ENCODE results near the gene TMEM26. TPM values are rescaled to one million over a fixed set of nuclear protein-coding genes. Genes with fewer than 3 reads are reported as not detected.

TMEM26 gene
- total and polyA plus RNA-seq, 2 of the 8 experiments (the other 6 are each of a cell fraction or from before 2014, with no cell fraction given): 1.6 to 2.8 TPM

DNA sequence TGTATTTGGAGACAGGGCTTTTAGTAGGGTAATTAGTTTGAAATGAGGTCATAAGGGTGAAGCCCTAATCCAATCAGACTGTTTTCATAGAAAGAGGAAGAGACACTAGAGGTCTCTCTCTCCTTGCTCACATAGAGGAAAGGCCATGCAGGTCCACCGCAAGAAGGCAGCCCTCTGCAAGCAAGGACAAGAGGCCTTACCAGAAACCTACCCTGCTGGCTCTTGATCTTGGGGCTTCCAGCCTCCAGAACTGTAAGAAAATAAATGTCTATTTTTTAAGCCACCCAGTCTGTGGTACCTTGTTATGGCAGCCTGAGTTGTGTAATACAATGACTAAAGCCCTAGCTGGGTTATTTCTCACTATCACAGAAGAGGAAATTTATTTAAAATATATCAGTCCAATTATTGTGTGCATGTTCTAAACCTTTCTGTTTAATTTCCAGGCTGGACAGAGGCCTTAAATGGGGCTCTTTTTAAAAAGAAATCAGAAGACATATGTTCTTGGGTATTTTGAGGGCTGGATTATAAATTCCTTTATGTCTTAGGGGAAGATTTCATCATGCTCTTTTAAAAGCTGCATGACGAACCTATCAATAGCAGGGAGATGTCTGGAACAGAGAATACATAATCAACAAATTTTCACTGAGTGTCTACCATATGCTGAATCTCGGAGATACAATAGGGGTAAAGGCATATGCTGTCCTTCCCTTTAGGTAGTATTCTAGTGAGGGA lies 12.9 kb upstream of the TMEM26 start (continued):
- TF ChIP-seq, protein P1, sequence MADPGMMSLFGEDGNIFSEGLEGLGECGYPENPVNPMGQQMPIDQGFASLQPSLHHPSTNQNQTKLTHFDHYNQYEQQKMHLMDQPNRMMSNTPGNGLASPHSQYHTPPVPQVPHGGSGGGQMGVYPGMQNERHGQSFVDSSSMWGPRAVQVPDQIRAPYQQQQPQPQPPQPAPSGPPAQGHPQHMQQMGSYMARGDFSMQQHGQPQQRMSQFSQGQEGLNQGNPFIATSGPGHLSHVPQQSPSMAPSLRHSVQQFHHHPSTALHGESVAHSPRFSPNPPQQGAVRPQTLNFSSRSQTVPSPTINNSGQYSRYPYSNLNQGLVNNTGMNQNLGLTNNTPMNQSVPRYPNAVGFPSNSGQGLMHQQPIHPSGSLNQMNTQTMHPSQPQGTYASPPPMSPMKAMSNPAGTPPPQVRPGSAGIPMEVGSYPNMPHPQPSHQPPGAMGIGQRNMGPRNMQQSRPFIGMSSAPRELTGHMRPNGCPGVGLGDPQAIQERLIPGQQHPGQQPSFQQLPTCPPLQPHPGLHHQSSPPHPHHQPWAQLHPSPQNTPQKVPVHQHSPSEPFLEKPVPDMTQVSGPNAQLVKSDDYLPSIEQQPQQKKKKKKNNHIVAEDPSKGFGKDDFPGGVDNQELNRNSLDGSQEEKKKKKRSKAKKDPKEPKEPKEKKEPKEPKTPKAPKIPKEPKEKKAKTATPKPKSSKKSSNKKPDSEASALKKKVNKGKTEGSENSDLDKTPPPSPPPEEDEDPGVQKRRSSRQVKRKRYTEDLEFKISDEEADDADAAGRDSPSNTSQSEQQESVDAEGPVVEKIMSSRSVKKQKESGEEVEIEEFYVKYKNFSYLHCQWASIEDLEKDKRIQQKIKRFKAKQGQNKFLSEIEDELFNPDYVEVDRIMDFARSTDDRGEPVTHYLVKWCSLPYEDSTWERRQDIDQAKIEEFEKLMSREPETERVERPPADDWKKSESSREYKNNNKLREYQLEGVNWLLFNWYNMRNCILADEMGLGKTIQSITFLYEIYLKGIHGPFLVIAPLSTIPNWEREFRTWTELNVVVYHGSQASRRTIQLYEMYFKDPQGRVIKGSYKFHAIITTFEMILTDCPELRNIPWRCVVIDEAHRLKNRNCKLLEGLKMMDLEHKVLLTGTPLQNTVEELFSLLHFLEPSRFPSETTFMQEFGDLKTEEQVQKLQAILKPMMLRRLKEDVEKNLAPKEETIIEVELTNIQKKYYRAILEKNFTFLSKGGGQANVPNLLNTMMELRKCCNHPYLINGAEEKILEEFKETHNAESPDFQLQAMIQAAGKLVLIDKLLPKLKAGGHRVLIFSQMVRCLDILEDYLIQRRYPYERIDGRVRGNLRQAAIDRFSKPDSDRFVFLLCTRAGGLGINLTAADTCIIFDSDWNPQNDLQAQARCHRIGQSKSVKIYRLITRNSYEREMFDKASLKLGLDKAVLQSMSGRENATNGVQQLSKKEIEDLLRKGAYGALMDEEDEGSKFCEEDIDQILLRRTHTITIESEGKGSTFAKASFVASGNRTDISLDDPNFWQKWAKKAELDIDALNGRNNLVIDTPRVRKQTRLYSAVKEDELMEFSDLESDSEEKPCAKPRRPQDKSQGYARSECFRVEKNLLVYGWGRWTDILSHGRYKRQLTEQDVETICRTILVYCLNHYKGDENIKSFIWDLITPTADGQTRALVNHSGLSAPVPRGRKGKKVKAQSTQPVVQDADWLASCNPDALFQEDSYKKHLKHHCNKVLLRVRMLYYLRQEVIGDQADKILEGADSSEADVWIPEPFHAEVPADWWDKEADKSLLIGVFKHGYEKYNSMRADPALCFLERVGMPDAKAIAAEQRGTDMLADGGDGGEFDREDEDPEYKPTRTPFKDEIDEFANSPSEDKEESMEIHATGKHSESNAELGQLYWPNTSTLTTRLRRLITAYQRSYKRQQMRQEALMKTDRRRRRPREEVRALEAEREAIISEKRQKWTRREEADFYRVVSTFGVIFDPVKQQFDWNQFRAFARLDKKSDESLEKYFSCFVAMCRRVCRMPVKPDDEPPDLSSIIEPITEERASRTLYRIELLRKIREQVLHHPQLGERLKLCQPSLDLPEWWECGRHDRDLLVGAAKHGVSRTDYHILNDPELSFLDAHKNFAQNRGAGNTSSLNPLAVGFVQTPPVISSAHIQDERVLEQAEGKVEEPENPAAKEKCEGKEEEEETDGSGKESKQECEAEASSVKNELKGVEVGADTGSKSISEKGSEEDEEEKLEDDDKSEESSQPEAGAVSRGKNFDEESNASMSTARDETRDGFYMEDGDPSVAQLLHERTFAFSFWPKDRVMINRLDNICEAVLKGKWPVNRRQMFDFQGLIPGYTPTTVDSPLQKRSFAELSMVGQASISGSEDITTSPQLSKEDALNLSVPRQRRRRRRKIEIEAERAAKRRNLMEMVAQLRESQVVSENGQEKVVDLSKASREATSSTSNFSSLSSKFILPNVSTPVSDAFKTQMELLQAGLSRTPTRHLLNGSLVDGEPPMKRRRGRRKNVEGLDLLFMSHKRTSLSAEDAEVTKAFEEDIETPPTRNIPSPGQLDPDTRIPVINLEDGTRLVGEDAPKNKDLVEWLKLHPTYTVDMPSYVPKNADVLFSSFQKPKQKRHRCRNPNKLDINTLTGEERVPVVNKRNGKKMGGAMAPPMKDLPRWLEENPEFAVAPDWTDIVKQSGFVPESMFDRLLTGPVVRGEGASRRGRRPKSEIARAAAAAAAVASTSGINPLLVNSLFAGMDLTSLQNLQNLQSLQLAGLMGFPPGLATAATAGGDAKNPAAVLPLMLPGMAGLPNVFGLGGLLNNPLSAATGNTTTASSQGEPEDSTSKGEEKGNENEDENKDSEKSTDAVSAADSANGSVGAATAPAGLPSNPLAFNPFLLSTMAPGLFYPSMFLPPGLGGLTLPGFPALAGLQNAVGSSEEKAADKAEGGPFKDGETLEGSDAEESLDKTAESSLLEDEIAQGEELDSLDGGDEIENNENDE (IDR thresholded peaks at IDR 0.05; ENCODE audit: insufficient replicate concordance, low read length): no peak
- TF ChIP-seq CEBPB (IDR thresholded peaks at IDR 0.05; ENCODE audit: low read depth, low read length): no peak
- TF ChIP-seq CTCF (IDR thresholded peaks at IDR 0.05; ENCODE audit: control extremely low read depth in 1 of 3, insufficient read depth in 1 of 3, low read depth in 1 of 3, low read length in 3 of 3): peak in 2 of 3 experiments; percentile 29 to 52; a peak in 2 of 4 replicates
- TF ChIP-seq MAFK (IDR thresholded peaks at IDR 0.05; ENCODE audit: low read depth, low read length): no peak
- TF ChIP-seq JUND (IDR thresholded peaks at IDR 0.05; ENCODE audit: low read length): no peak
- no peak for TF ChIP-seq SP2 (IDR thresholded peaks at IDR 0.05; ENCODE audit: low read length)
- no peak for TF ChIP-seq PHF8 (conservative IDR thresholded peaks at IDR 0.05; ENCODE audit: low read depth, low read length)
- TF ChIP-seq ZNF274 (IDR thresholded peaks at IDR 0.05; ENCODE audit: borderline replicate concordance, extremely low read depth, low read length): no peak
